ENCODE data around the gene PAFAH2.

PAFAH2 gene

DNA sequence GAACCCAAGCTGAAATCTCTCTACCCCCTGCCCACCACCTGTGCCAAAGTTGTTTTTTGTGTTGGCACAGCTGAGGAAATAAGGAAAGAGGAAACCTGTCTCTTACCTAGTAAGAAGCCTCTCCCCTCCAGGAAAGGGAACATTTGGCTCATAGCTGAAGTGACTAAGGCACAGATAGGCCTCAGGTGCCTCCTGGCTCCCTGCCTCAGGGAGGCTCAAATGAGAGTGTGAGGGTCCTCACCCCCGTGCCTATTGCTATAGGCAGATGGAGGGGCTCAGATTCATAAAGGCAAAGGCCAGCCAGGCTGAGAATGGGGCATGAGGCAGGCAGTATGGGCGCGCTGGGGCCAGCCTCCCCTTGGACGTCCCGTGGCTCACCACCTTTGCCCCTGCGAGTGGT lies 40.6 kb upstream of the PAFAH2 start:
- no peaks in the 10 kb centered on the region for H3K9me3 ChIP-seq (ENCODE audit: control insufficient read depth, low read length)
- no peaks in the 10 kb centered on the region for H3K36me3 ChIP-seq (ENCODE audit: control insufficient read depth, insufficient read depth, low read length, severe bottlenecking)
- H3K4me1 ChIP-seq (ENCODE audit: control insufficient read depth, insufficient read depth, low read length), result peaks cover 6% of the 10 kb centered on the region
- no peak for DNase-seq (ENCODE audit: low read depth)
- H3K9ac ChIP-seq (ENCODE audit: low read length), result no peak overlapping the region
- H3K4me3 ChIP-seq (ENCODE audit: low read length), result no peak overlapping the region
- H3K27me3 ChIP-seq (replicated peaks; ENCODE audit: control insufficient read depth, insufficient read depth, low read length), result peaks cover 50% of the 10 kb centered on the region

DNA sequence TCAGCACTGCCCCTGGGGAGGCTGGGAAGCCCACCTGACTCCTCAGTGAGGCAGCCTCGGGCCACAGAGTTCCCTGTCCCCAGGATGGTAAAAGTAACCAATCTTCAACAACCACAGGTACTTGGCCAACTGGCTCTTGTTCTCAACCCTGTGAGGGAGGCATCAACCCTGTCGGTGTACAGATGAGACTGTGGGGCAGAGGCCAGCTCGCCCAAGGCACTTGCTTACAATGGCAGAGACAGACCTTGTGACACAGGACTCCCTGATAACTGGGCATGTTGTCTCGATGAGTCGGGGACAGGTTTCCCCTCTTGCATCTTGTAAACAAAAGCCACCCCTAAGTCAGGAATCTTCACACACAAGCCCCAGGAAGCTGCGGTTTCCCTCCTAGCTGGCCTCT lies 40.0 kb upstream of the PAFAH2 start:
- Histone ChIP-seq H3K4me1 (ENCODE audit: control insufficient read depth, insufficient read depth, low read length) (peaks cover 6% of the 10 kb centered on the region), H3K4me3 (ENCODE audit: low read length) (no peak overlapping the region), H3K9me3 (ENCODE audit: control insufficient read depth, low read length) (no peaks in the 10 kb centered on the region), H3K27me3 (replicated peaks; ENCODE audit: control insufficient read depth, insufficient read depth, low read length) (peaks cover 44% of the 10 kb centered on the region), H3K36me3 (ENCODE audit: control insufficient read depth, insufficient read depth, low read length, severe bottlenecking) (no peaks in the 10 kb centered on the region), H3K9ac (ENCODE audit: low read length) (no peak overlapping the region)
- DNase-seq (ENCODE audit: low read depth), result no peak

DNA sequence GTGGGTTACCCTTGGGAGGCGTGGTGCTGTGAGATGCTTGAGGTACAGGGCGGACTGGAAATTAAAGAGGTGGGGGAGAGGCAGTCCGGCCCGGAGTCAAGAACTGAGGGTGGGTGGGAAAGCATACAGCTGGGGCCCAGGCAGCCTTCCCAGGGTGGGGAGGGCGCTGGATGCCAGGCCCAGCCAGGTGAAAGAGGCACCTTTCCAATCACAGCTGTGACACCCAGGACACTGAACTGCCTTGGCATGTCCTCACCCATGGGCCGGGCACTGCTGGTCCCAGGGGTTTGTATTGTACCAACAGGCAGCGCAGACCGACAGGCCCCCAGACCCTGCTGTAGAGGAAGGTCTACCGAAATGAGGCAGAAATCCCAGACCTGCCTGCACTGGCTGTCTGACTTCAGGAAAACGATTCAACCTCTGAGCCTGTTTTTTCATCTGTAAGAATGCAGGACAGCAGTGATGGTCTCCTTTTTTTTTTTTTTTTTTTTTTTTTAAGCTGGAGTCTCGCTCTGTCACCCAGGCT lies 39.0 kb upstream of the PAFAH2 start:
- H3K9ac ChIP-seq (ENCODE audit: low read length), result no peak overlapping the region
- peaks cover 34% of the 10 kb centered on the region for H3K27me3 ChIP-seq (replicated peaks; ENCODE audit: control insufficient read depth, insufficient read depth, low read length)
- no peak overlapping the region for H3K4me3 ChIP-seq (ENCODE audit: low read length)
- no peaks in the 10 kb centered on the region for H3K36me3 ChIP-seq (ENCODE audit: control insufficient read depth, insufficient read depth, low read length, severe bottlenecking)
- H3K4me1 ChIP-seq (ENCODE audit: control insufficient read depth, insufficient read depth, low read length), result peaks cover 10% of the 10 kb centered on the region
- no peak for DNase-seq (ENCODE audit: low read depth)
- no peaks in the 10 kb centered on the region for H3K9me3 ChIP-seq (ENCODE audit: control insufficient read depth, low read length)

DNA sequence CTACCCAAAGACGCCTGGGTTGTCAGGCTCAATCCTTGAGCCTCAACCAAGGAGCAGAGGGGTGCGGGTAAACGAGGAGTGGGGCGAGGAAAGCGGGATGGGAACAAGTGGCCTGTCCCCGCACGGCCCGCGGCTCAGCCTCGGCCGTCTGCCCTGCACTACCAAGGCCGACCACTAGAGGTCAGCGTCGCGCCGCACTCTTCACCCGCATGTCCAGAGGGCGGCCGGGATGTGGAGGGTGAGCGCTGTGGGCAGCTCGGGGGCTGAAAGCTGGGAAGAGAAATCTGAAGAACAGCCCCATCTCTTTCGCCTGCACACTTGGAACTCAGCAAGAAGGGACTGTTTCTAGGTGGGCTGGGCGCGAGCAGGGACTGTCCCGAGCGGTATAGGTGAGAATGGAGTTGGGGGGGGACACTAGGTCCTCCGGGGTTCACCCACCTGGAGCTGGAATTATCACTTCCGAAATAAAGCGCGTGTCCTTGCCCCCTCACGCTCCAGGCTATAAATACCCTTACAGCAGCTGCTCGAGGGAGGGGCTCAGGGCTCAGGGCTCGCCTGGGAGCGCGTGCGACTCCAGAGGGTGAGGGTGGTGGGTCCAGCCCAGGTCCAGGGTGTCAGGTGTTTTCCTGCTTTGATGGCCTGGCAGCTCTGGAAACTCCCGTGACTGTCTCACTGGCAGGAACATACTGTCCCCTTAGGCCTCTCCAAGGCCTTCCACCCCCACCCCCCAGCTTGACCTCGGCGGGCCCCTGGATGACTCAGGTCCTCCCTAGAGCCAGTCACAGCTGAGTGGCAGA lies 38.3 kb upstream of the PAFAH2 start:
- H3K9me3 ChIP-seq (ENCODE audit: control insufficient read depth, low read length), result no peaks in the 10 kb centered on the region
- DNase-seq (ENCODE audit: low read depth), result peak; percentile 90
- no peaks in the 10 kb centered on the region for H3K36me3 ChIP-seq (ENCODE audit: control insufficient read depth, insufficient read depth, low read length, severe bottlenecking)
- H3K9ac ChIP-seq (ENCODE audit: low read length), result peak overlapping the region; percentile 75
- H3K27me3 ChIP-seq (replicated peaks; ENCODE audit: control insufficient read depth, insufficient read depth, low read length), result peaks cover 28% of the 10 kb centered on the region
- H3K4me3 ChIP-seq (ENCODE audit: low read length), result peak overlapping the region; percentile 87
- peaks cover 11% of the 10 kb centered on the region for H3K4me1 ChIP-seq (ENCODE audit: control insufficient read depth, insufficient read depth, low read length)

DNA sequence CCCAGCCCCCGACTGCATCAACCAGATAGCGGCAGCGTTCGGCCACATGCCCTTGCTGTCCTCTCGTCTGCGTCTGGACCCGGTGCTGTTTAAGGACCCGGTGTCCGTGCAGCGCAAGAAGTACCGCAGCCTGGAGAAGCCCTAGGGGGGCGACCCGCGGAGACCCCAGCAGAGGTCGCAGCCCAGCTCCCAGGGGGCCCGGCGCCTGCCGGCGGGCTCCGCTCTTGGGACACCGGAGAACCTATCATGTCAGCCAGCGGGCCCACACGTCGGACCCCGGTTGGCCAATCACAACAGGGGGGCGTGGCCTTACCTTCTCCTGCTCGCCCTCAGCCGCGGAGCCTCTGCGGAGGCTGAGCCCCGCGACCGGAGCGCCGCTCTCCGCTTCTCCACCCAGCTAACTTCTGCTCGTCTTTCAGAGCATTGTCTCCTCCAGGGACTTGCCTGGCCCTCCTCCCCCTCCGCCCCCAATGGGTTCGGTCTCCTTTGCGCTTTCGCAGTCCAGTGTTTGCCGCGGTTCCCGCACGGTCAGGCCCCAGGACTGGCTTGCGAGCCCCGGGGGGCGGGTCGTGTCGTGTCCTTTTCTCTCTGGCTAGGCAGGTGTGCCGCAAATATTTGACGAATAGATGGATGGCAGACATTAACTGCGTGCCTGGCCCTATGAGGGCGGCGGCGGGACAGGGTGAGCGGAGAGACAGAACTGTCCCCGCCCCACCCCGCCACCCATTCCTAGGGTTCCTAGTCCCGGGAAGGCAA lies 37.5 kb upstream of the PAFAH2 start:
- DNase-seq (ENCODE audit: low read depth), result peak; percentile 98
- Histone ChIP-seq H3K36me3 (ENCODE audit: control insufficient read depth, insufficient read depth, low read length, severe bottlenecking) (no peaks in the 10 kb centered on the region), H3K27me3 (replicated peaks; ENCODE audit: control insufficient read depth, insufficient read depth, low read length) (peaks cover 25% of the 10 kb centered on the region), H3K4me3 (ENCODE audit: low read length) (peak overlapping the region; percentile 87), H3K9me3 (ENCODE audit: control insufficient read depth, low read length) (no peaks in the 10 kb centered on the region), H3K9ac (ENCODE audit: low read length) (peak overlapping the region; percentile 75), H3K4me1 (ENCODE audit: control insufficient read depth, insufficient read depth, low read length) (peaks cover 11% of the 10 kb centered on the region)

DNA sequence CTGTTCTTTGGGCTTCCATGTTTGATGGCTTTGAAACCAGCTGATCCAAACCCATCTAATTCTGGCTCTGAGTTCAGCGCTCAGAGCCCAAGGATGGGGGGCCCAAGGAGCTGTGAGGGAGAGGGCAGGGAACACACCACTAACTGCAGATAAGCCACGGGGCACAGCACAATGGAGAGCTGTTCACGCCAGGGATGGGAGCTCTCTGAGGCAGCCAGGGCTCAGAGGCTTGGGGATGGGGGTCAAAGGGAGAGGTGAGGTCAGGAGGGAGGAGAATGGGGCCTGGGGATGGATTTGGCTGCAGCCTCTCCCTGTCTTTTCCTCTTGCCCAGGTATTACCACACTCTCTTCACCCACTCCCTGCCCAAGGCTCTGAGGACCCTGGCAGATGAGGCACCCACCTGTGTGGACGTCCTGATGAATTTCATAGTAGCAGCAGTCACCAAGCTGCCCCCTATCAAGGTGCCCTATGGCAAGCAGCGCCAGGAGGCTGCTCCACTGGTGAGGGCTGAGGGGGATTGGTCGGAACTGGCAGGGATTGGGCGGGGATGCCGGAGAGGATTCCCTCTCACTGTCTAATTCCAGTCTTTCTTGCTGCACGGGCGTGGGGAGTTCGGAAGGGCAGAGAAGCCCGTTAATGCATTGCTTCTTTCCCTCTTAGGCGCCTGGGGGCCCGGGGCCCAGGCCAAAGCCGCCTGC lies 36.8 kb upstream of the PAFAH2 start:
- peak overlapping the region; percentile 87 for H3K4me3 ChIP-seq (ENCODE audit: low read length)
- peaks cover 11% of the 10 kb centered on the region for H3K4me1 ChIP-seq (ENCODE audit: control insufficient read depth, insufficient read depth, low read length)
- H3K9ac ChIP-seq (ENCODE audit: low read length), result peak overlapping the region; percentile 75
- H3K9me3 ChIP-seq (ENCODE audit: control insufficient read depth, low read length), result no peaks in the 10 kb centered on the region
- H3K36me3 ChIP-seq (ENCODE audit: control insufficient read depth, insufficient read depth, low read length, severe bottlenecking), result no peaks in the 10 kb centered on the region
- no peak for DNase-seq (ENCODE audit: low read depth)
- H3K27me3 ChIP-seq (replicated peaks; ENCODE audit: control insufficient read depth, insufficient read depth, low read length), result peaks cover 23% of the 10 kb centered on the region

DNA sequence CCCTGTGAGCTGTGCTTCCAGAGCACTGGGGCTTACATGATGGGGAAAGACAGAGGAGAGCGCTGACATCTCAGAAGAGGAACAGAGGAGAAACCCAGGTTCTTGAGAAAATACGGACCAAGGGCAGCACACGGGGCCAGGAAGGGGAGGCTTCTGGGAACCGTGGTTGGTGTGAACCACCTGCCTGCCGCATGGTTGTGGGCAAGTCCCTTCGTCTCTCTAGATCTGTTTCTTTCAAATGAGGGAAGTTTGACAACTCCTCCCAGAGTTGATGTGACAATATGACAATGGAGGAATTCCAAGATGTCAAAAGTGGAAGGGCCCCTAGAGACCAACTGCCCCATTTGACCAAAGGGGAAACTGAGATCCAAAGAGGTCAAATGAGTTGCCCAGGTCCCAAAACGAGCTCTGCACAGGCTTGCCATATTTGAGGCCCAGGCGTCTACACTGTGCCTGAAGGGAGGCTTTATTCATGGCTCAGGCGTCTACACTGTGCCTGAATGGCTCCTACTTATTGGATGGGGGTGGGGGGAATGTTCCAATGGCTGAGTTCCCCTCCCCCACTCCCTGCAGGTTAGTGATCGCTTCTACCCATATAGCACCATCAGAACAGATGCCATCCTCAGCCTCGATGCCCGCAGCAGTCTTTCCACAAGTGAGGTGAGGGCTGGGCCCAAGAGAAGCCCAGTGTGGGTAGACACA lies 34.9 kb upstream of the PAFAH2 start:
- DNase-seq (ENCODE audit: low read depth), result no peak
- Histone ChIP-seq H3K4me1 (ENCODE audit: control insufficient read depth, insufficient read depth, low read length) (peaks cover 11% of the 10 kb centered on the region), H3K36me3 (ENCODE audit: control insufficient read depth, insufficient read depth, low read length, severe bottlenecking) (no peaks in the 10 kb centered on the region), H3K27me3 (replicated peaks; ENCODE audit: control insufficient read depth, insufficient read depth, low read length) (peaks cover 15% of the 10 kb centered on the region), H3K9ac (ENCODE audit: low read length) (no peak overlapping the region), H3K4me3 (ENCODE audit: low read length) (no peak overlapping the region), H3K9me3 (ENCODE audit: control insufficient read depth, low read length) (no peaks in the 10 kb centered on the region)

DNA sequence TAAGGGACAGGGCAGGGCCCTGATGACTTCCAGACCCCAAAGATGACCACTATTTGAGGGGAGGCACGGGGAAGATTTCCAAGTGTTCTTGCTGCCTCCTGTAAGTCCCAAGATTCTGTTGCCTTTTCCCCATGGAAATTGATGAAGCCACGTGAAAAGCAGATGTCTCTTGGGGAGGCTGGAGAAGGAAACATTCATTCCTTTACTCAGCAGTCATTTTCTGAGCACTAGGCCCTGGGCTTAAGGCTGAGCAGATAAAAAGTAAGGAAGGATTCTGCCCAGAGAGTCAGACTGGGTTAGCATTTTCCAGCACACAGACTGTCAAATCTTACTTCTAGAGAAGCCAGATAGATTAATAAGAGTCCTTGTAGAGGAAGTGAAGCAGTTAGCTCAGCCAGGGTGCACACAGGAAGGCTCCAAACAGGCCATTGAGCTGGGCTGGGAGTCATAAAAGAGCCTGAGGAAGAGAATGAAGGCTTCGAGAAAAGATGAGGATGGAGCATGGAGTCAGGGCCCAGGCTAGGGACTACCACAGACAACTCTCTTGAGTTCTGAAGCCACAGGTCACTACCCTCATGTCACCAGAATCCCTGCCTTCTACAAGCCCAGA lies 33.9 kb upstream of the PAFAH2 start:
- Histone ChIP-seq H3K4me3 (ENCODE audit: low read length) (no peak overlapping the region), H3K4me1 (ENCODE audit: control insufficient read depth, insufficient read depth, low read length) (peaks cover 11% of the 10 kb centered on the region), H3K27me3 (replicated peaks; ENCODE audit: control insufficient read depth, insufficient read depth, low read length) (peaks cover 10% of the 10 kb centered on the region), H3K9me3 (ENCODE audit: control insufficient read depth, low read length) (no peaks in the 10 kb centered on the region), H3K9ac (ENCODE audit: low read length) (peak overlapping the region; percentile 24), H3K36me3 (ENCODE audit: control insufficient read depth, insufficient read depth, low read length, severe bottlenecking) (no peaks in the 10 kb centered on the region)
- peak; percentile 68 for DNase-seq (ENCODE audit: low read depth)

DNA sequence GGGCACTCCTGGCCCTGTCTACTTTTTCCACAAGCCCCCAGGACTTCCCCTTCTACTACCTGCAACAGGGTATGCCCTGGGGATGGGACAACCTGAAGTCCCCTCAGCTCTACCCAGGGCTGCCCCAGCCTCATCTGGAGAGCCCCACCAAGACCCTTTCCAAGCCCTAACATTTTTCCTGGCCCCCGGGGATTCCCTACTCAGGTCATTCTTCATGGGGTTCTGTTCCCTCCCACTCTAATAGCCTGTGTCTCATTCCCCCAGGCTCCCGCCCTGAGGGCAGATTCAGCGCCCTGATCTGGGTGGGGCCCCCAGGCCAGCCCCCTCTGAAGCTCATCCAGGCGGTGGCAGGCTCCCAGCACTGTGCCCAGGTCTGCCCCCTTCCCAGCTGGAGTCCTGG lies 33.3 kb upstream of the PAFAH2 start:
- H3K4me3 ChIP-seq (ENCODE audit: low read length), result no peak overlapping the region
- H3K36me3 ChIP-seq (ENCODE audit: control insufficient read depth, insufficient read depth, low read length, severe bottlenecking), result no peaks in the 10 kb centered on the region
- H3K9ac ChIP-seq (ENCODE audit: low read length), result no peak overlapping the region
- no peak for DNase-seq (ENCODE audit: low read depth)
- H3K27me3 ChIP-seq (replicated peaks; ENCODE audit: control insufficient read depth, insufficient read depth, low read length), result peaks cover 10% of the 10 kb centered on the region
- no peaks in the 10 kb centered on the region for H3K9me3 ChIP-seq (ENCODE audit: control insufficient read depth, low read length)
- H3K4me1 ChIP-seq (ENCODE audit: control insufficient read depth, insufficient read depth, low read length), result peaks cover 7% of the 10 kb centered on the region

DNA sequence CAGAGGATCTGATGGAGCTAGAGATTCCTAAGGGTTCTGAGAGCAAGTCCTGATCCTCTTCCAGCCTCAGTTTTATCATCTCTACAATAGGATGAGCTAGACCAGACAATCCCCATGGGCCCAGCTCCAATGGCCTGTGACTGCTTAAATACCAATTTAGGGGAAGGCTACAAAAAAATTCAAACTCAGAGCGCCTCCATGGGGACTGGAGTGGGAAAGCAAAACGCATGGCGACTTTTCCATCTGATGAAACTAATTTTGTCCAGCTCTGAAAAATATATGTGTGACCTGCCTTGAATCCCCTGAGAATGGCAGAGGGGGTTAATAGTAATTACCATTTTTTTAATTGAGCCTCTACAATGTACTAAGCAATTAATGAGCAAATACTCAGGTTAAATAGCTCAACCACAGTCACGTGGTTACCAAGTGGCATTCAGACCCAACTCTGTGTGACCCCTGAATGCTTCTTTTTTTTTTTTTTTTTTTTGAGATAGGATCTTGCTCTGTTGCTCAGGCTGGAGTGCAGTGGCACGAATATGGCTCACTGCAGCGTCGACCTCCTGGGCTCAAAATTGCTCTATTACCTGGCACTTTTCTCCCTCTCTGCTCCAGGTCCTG lies 32.1 kb upstream of the PAFAH2 start:
- no peaks in the 10 kb centered on the region for H3K9me3 ChIP-seq (ENCODE audit: control insufficient read depth, low read length)
- H3K4me3 ChIP-seq (ENCODE audit: low read length), result no peak overlapping the region
- peaks cover 8% of the 10 kb centered on the region for H3K27me3 ChIP-seq (replicated peaks; ENCODE audit: control insufficient read depth, insufficient read depth, low read length)
- H3K9ac ChIP-seq (ENCODE audit: low read length), result no peak overlapping the region
- H3K4me1 ChIP-seq (ENCODE audit: control insufficient read depth, insufficient read depth, low read length), result peaks cover 5% of the 10 kb centered on the region
- H3K36me3 ChIP-seq (ENCODE audit: control insufficient read depth, insufficient read depth, low read length, severe bottlenecking), result no peaks in the 10 kb centered on the region
- DNase-seq (ENCODE audit: low read depth), result no peak
